SK-N-SH (cell line): ENCODE results near the gene SCD5. TPM values are rescaled to one million over a fixed set of nuclear protein-coding genes. Genes with fewer than 3 reads are reported as not detected.

Experiments
- CTCF ChIA-PET: fragments of 300-600, 350-600 bp; formaldehyde crosslinking; extraction: SDS; loops from one replicate; lab custom pipeline; 2021; lab: Yijun Ruan, JAX
- POLR2A ChIA-PET: fragments of 350-600 bp; sonication (Branson Sonifier 250); formaldehyde crosslinking; extraction: SDS; loops from one replicate; lab custom pipeline; 2020; ENCODE audit warnings: antibody characterized with exemption, inconsistent platforms; lab: Yijun Ruan, JAX
- DNase-seq: peaks from one replicate; pipeline ENCODE4 v3.0.0; 2012
- H2AFZ ChIP-seq: fragments of 200-600 bp; sonication (generic); 2 replicates; pipeline ENCODE4 v1.8.1; 2016; ENCODE audit warnings: antibody characterized with exemption, mild to moderate bottlenecking, low read depth
- H3F3A ChIP-seq: fragments of 200-600 bp; sonication (generic); replicated peaks from 2 replicates; pipeline ENCODE3; 2016; ENCODE audit warnings: antibody characterized with exemption, mild to moderate bottlenecking; ENCODE audit not compliant: insufficient read depth
- H3K27ac ChIP-seq, 2 experiments: fragments of 200-500 bp in 1 of 2; fragments of 200-600 bp in 1 of 2; sonication (Bioruptor generic) in 1 of 2; sonication (generic), shearing (Covaris generic) in 1 of 2; 2 replicates each; pipeline versions ENCODE4 v1.5.1 to v1.6.1; 2014 to 2016; ENCODE audit warnings: low read depth in 2 of 2, inconsistent platforms in 1 of 2, low read length in 1 of 2, mild to moderate bottlenecking in 1 of 2, mixed read lengths in 1 of 2
- H3K27me3 ChIP-seq: fragments of 200-600 bp; sonication (generic), shearing (Covaris generic); 2 replicates; pipeline ENCODE4 v1.6.1; 2016; ENCODE audit warnings: mixed run types; ENCODE audit not compliant: insufficient read depth
- H3K36me3 ChIP-seq, 2 experiments: fragments of 200-500 bp in 1 of 2; fragments of 200-600 bp in 1 of 2; sonication (Bioruptor generic) in 1 of 2; sonication (generic) in 1 of 2; replicated peaks in 1 of 2; 2 replicates each; pipeline versions ENCODE3 to v1.5.1; 2014 to 2016; ENCODE audit warnings: low read length in 1 of 2, mild to moderate bottlenecking in 1 of 2; ENCODE audit not compliant: insufficient read depth in 2 of 2, control insufficient read depth in 1 of 2
- H3K4me1 ChIP-seq, 2 experiments: fragments of 200-500 bp in 1 of 2; fragments of 200-600 bp in 1 of 2; sonication (Bioruptor generic) in 1 of 2; sonication (generic), shearing (Covaris generic) in 1 of 2; 2 replicates each; pipeline versions ENCODE4 v1.5.1 to v1.6.1; 2014 to 2016; ENCODE audit warnings: low read depth in 1 of 2, low read length in 1 of 2, mixed run types in 1 of 2; ENCODE audit not compliant: insufficient read depth in 2 of 2, control insufficient read depth in 1 of 2
- H3K4me2 ChIP-seq: fragments of 200-600 bp; sonication (generic), shearing (Covaris generic); 2 replicates; pipeline ENCODE4 v1.6.1; 2017; ENCODE audit warnings: mixed run types
- H3K4me3 ChIP-seq, 2 experiments: fragments of 200-500 bp in 1 of 2; fragments of 200-600 bp in 1 of 2; sonication (Bioruptor generic) in 1 of 2; sonication (generic), shearing (Covaris generic) in 1 of 2; 2 replicates each; pipeline versions ENCODE4 v1.5.1 to v1.8.1; 2014 to 2016; ENCODE audit warnings: low read depth in 2 of 2, inconsistent platforms in 1 of 2, low read length in 1 of 2, mild to moderate bottlenecking in 1 of 2, mixed read lengths in 1 of 2, moderate library complexity in 1 of 2
- H3K79me2 ChIP-seq: fragments of 200-600 bp; sonication (generic); 2 replicates; pipeline ENCODE4 v1.8.1; 2017; ENCODE audit warnings: mild to moderate bottlenecking; ENCODE audit not compliant: insufficient read depth
- H3K9ac ChIP-seq: fragments of 200-600 bp; sonication (generic); 2 replicates; pipeline ENCODE4 v1.6.1; 2017; ENCODE audit warnings: mixed run types
- H3K9me2 ChIP-seq: fragments of 200-600 bp; sonication (generic); 2 replicates; pipeline ENCODE4 v1.6.1; 2017; ENCODE audit warnings: mixed run types
- H3K9me3 ChIP-seq: fragments of 200-600 bp; sonication (generic); 2 replicates; pipeline ENCODE4 v1.6.1; 2017; ENCODE audit warnings: mixed run types, mild to moderate bottlenecking, moderate library complexity
- H4K20me1 ChIP-seq: fragments of 200-600 bp; sonication (generic); 2 replicates; pipeline ENCODE4 v1.6.1; 2017; ENCODE audit warnings: mild to moderate bottlenecking, mixed run types; ENCODE audit not compliant: insufficient read depth
- ELF1 ChIP-seq: IDR thresholded peaks from 2 replicates; pipeline ENCODE4 v1.4.0; 2012
- EP300 ChIP-seq, 2 experiments: IDR thresholded peaks; 2 replicates each; pipeline versions ENCODE4 v1.4.0 to v1.6.1; 2012; ENCODE audit warnings: borderline replicate concordance in 1 of 2, low read depth in 1 of 2, low read length in 1 of 2
- EZH2phosphoT487 ChIP-seq: fragments of 200-600 bp; sonication (generic); IDR thresholded peaks from 2 replicates; pipeline ENCODE4 v1.6.1; 2017; ENCODE audit warnings: low read depth, mixed run types, mild to moderate bottlenecking, antibody characterized with exemption, moderate library complexity, borderline replicate concordance
- FOXJ3 ChIP-seq: sonication (generic); formaldehyde crosslinking; IDR thresholded peaks from 2 replicates; pipeline ENCODE4 v1.5.1; 2020; ENCODE audit warnings: mild to moderate bottlenecking, missing genetic modification reagents
- FOXM1 ChIP-seq: IDR thresholded peaks from 2 replicates; pipeline ENCODE4 v1.4.0; 2012; ENCODE audit warnings: low read depth, mild to moderate bottlenecking
- GABPA ChIP-seq: IDR thresholded peaks from 2 replicates; pipeline ENCODE4 v1.4.0; 2012; ENCODE audit warnings: low read depth, mild to moderate bottlenecking
- GATA2 ChIP-seq: sonication (generic); formaldehyde crosslinking; IDR thresholded peaks from 2 replicates; pipeline ENCODE4 v1.5.0; 2020; ENCODE audit warnings: mild to moderate bottlenecking, missing genetic modification reagents
- JUND ChIP-seq: IDR thresholded peaks from 2 replicates; pipeline ENCODE4 v1.4.0; 2012
- MXI1 ChIP-seq: IDR thresholded peaks from 2 replicates; pipeline ENCODE4 v1.6.1; 2012; ENCODE audit warnings: mild to moderate bottlenecking, low read depth, low read length, improper control_type of control experiment
- NFIC ChIP-seq: IDR thresholded peaks from 2 replicates; pipeline ENCODE4 v1.4.0; 2012; ENCODE audit warnings: borderline replicate concordance
- NRF1 ChIP-seq: IDR thresholded peaks from 2 replicates; pipeline ENCODE4 v1.6.1; 2012; ENCODE audit warnings: low read depth, mild to moderate bottlenecking, low read length
- PBX3 ChIP-seq: IDR thresholded peaks from 2 replicates; pipeline ENCODE4; 2012
- POLR2AphosphoS5 ChIP-seq: IDR thresholded peaks from 2 replicates; pipeline ENCODE4 v1.6.1; 2012; ENCODE audit warnings: low read depth, low read length
- RCOR1 ChIP-seq: fragments of 150-350 bp; IDR thresholded peaks from 2 replicates; pipeline ENCODE4 v1.6.1; 2017; ENCODE audit warnings: antibody characterized with exemption, low read length
- RXRA ChIP-seq: IDR thresholded peaks from 2 replicates; pipeline ENCODE4 v1.4.0; 2012; ENCODE audit warnings: low read depth, mild to moderate bottlenecking, borderline replicate concordance
- SIN3A ChIP-seq: IDR thresholded peaks from 2 replicates; pipeline ENCODE4 v1.6.1; 2012; ENCODE audit warnings: low read depth, mild to moderate bottlenecking, low read length, moderate library complexity, borderline replicate concordance
- SMC3 ChIP-seq: IDR thresholded peaks from 2 replicates; pipeline ENCODE4 v1.6.1; 2012; ENCODE audit warnings: low read depth, low read length, improper control_type of control experiment
- TAF1 ChIP-seq: IDR thresholded peaks from 2 replicates; pipeline ENCODE4 v1.6.1; 2012; ENCODE audit warnings: low read depth, mild to moderate bottlenecking, low read length, moderate library complexity, borderline replicate concordance
- TEAD4 ChIP-seq: IDR thresholded peaks from 2 replicates; pipeline ENCODE4 v1.4.0; 2012; ENCODE audit warnings: mild to moderate bottlenecking, borderline replicate concordance; ENCODE audit not compliant: insufficient read depth
- USF1 ChIP-seq: IDR thresholded peaks from 2 replicates; pipeline ENCODE4 v1.4.0; 2012; ENCODE audit warnings: low read depth, borderline replicate concordance
- WGBS: methylation state at CpG from one replicate; pipeline ENCODE4 v1.1.6; 2017; ENCODE audit warnings: low lambda C conversion rate; 5-methylcytosine and 5-hydroxymethylcytosine counted together
- polyA plus RNA-seq, 3 experiments: library from polyadenylated mRNA; depleted of rRNA; stranded (reverse); fragments of >200 nt; gene quantifications; 2 replicates each; pipeline ENCODE4 v1.2.3, GENCODE V29; 2012
- TF ChIP-seq, protein P1 (sequence below): IDR thresholded peaks from 2 replicates; pipeline ENCODE4 v1.4.0; 2012; ENCODE audit warnings: low read depth, borderline replicate concordance
- TF ChIP-seq, protein P2 (sequence below): IDR thresholded peaks from 2 replicates; pipeline ENCODE4 v1.4.0; 2012; ENCODE audit warnings: low read depth

The SCD5 gene
- polyA plus RNA-seq, 1 of the 3 experiments (the other 2 are of a cell fraction): 23.7 TPM

DNA sequence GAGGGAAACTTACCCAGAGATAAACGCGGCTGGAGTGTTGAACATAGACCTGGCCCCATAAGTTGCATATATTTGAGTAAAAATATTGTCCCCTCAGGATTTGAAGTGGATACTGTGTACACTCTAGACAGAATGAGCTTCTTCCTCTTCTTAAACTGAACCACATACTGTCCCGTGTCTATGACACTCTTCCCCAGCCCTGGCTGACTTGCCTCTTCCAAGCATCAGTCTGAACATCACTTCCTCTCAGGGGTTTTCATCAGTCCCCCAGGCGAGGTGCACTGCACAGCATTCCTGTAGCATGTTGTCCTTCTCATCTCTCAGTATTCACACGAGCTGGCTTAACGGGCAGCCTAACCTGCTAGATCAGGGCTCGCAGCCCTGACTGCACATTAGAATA is 156.3 kb downstream of the SCD5 start (continued):
- no peak for TF ChIP-seq MXI1
- no peak for TF ChIP-seq SMC3
- TF ChIP-seq PBX3: no peak

- Histone ChIP-seq H3K27me3 (no peaks in the 10 kb centered on the region), H3K4me2 (no peak overlapping the region), H3K79me2 (no peaks in the 10 kb centered on the region), H4K20me1 (no peaks in the 10 kb centered on the region), H3K9me3 (no peaks in the 10 kb centered on the region), H3K4me3 (no peak overlapping the region), H3K9me2 (no peaks in the 10 kb centered on the region), H3K36me3 (peaks cover 0 to 7% of the 10 kb centered on the region in 2 experiments), H2AFZ (no peak overlapping the region), H3K4me1 (peaks cover 0 to 4% of the 10 kb centered on the region in 2 experiments; a peak in 1 of 4 replicates), H3K9ac (no peak overlapping the region), H3K27ac (no peak overlapping the region), H3F3A (no peaks in the 10 kb centered on the region)
- CTCF ChIA-PET: no interaction called here
- POLR2A ChIA-PET: no interaction called here
- TF ChIP-seq, protein P1, sequence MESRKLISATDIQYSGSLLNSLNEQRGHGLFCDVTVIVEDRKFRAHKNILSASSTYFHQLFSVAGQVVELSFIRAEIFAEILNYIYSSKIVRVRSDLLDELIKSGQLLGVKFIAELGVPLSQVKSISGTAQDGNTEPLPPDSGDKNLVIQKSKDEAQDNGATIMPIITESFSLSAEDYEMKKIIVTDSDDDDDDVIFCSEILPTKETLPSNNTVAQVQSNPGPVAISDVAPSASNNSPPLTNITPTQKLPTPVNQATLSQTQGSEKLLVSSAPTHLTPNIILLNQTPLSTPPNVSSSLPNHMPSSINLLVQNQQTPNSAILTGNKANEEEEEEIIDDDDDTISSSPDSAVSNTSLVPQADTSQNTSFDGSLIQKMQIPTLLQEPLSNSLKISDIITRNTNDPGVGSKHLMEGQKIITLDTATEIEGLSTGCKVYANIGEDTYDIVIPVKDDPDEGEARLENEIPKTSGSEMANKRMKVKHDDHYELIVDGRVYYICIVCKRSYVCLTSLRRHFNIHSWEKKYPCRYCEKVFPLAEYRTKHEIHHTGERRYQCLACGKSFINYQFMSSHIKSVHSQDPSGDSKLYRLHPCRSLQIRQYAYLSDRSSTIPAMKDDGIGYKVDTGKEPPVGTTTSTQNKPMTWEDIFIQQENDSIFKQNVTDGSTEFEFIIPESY: no peak
- no peak for TF ChIP-seq FOXJ3 (CRISPR knock-in tag)
- no peak for TF ChIP-seq GATA2 (CRISPR knock-in tag)
- no peak for TF ChIP-seq NFIC
- TF ChIP-seq RCOR1: no peak
- TF ChIP-seq EP300 (IDR thresholded peaks at IDR 0.05; ENCODE audit: borderline replicate concordance in 1 of 2, low read depth in 1 of 2, low read length in 1 of 2): no peak
- TF ChIP-seq ELF1: no peak
- TF ChIP-seq RXRA: no peak
- TF ChIP-seq USF1: no peak
- no peak for TF ChIP-seq TAF1
- no peak for TF ChIP-seq EZH2phosphoT487
- TF ChIP-seq SIN3A: no peak
- no peak for TF ChIP-seq PBX3
- no peak for TF ChIP-seq TEAD4
- TF ChIP-seq NRF1: no peak
- TF ChIP-seq, protein P2, sequence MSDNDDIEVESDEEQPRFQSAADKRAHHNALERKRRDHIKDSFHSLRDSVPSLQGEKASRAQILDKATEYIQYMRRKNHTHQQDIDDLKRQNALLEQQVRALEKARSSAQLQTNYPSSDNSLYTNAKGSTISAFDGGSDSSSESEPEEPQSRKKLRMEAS: no peak
- TF ChIP-seq POLR2AphosphoS5: no peak
- TF ChIP-seq JUND: no peak
- no peak for TF ChIP-seq GABPA
- TF ChIP-seq FOXM1: no peak
- 91% methylated on average over 5 of the region's 5 CpGs for WGBS
- DNase-seq: no peak
Observed at GRCh38 chr4:82640540-82640939, 158.1 kb downstream of the SCD5 start.
